CD14-positive monocyte (primary cell): Measurements from ENCODE around the gene HAPLN3. TPM values are rescaled to one million over a fixed set of nuclear protein-coding genes. Genes with fewer than 3 reads are reported as not detected.

Source experiments
- DNase-seq, 3 donors: peaks; one replicate each; pipeline ENCODE4 v3.0.0-alpha.2; 2011 to 2022
- H2AFZ ChIP-seq: 2 replicates; pipeline ENCODE4 v1.6.0; 2012; ENCODE audit warnings: mild to moderate bottlenecking, low read depth, low read length, inconsistent platforms; ENCODE audit not compliant: insufficient read depth, poor library complexity, severe bottlenecking
- H3K27ac ChIP-seq, 2 donors: 1 replicate in 1 of 2; 2 replicates in 1 of 2; pipeline ENCODE4 v1.5.1; 2012 to 2013; ENCODE audit warnings: low read length in 2 of 2, control low read depth in 1 of 2, inconsistent platforms in 1 of 2, low read depth in 1 of 2, mild to moderate bottlenecking in 1 of 2
- H3K27me3 ChIP-seq, 2 donors: one replicate each; pipeline versions ENCODE4 v1.6.0 to v1.6.1; 2011 to 2013; ENCODE audit warnings: low read length in 2 of 2; ENCODE audit not compliant: control insufficient read depth in 2 of 2, insufficient read depth in 2 of 2
- H3K36me3 ChIP-seq, 2 donors: replicated peaks in 1 of 2; 1 replicate in 1 of 2; 2 replicates in 1 of 2; pipeline versions ENCODE4 v1.5.1 to v1.6.1; 2012 to 2013; ENCODE audit warnings: low read length in 2 of 2, control low read depth in 1 of 2, inconsistent platforms in 1 of 2, mild to moderate bottlenecking in 1 of 2; ENCODE audit not compliant: insufficient read depth in 2 of 2, control insufficient read depth in 1 of 2
- H3K4me1 ChIP-seq, 2 donors: 1 replicate in 1 of 2; 2 replicates in 1 of 2; pipeline versions ENCODE4 v1.5.1 to v1.6.1; 2012 to 2013; ENCODE audit warnings: low read length in 2 of 2, control low read depth in 1 of 2, inconsistent platforms in 1 of 2, mild to moderate bottlenecking in 1 of 2, moderate library complexity in 1 of 2; ENCODE audit not compliant: insufficient read depth in 2 of 2, control insufficient read depth in 1 of 2
- H3K4me2 ChIP-seq: replicated peaks from 2 replicates; pipeline ENCODE3; 2012; ENCODE audit warnings: low read length, moderate library complexity, mild to moderate bottlenecking; ENCODE audit not compliant: poor library complexity, severe bottlenecking; ENCODE audit errors: extremely low read depth
- H3K4me3 ChIP-seq, 3 experiments: fragments of 200-600 bp in 1 of 3; sonication (generic) in 1 of 3; replicated peaks in 1 of 3; 1 replicate in 2 of 3; 2 replicates in 1 of 3; pipeline ENCODE4 v1.5.1; 2011 to 2013; ENCODE audit warnings: low read length in 3 of 3, mild to moderate bottlenecking in 3 of 3, control low read depth in 2 of 3, low read depth in 2 of 3, inconsistent platforms in 1 of 3, moderate library complexity in 1 of 3
- H3K79me2 ChIP-seq: 2 replicates; pipeline ENCODE4 v1.6.0; 2012; ENCODE audit warnings: mild to moderate bottlenecking, control low read depth, inconsistent platforms, low read length, moderate library complexity; ENCODE audit not compliant: insufficient read depth
- H3K9ac ChIP-seq: 2 replicates; pipeline ENCODE4 v1.6.0; 2017; ENCODE audit warnings: low read length, mild to moderate bottlenecking; ENCODE audit not compliant: insufficient read depth, poor library complexity, severe bottlenecking
- H3K9me3 ChIP-seq, 2 donors: replicated peaks in 1 of 2; 1 replicate in 1 of 2; 2 replicates in 1 of 2; pipeline versions ENCODE4 v1.5.1 to v1.6.1; 2012 to 2013; ENCODE audit warnings: low read length in 2 of 2, control low read depth in 1 of 2; ENCODE audit not compliant: control insufficient read depth in 1 of 2, insufficient read depth in 1 of 2
- H4K20me1 ChIP-seq: 2 replicates; pipeline ENCODE4 v1.6.0; 2012; ENCODE audit warnings: mild to moderate bottlenecking, low read length, control low read depth, moderate library complexity; ENCODE audit not compliant: insufficient read depth
- H3K27ac Mint-ChIP-seq, 7 donors: one replicate each; pipeline ENCODE4 v1.8.0; 2020; ENCODE audit warnings: mild to moderate bottlenecking in 7 of 7, mixed read lengths in 7 of 7, moderate library complexity in 6 of 7, inconsistent platforms in 2 of 7
- H3K27me3 Mint-ChIP-seq, 3 donors: one replicate each; pipeline ENCODE4 v1.8.0; 2021 to 2022; ENCODE audit warnings: low read depth in 3 of 3, mild to moderate bottlenecking in 3 of 3, mixed read lengths in 3 of 3, moderate library complexity in 3 of 3, inconsistent platforms in 1 of 3
- H3K36me3 Mint-ChIP-seq, 2 donors: one replicate each; pipeline ENCODE4 v1.8.0; 2020; ENCODE audit warnings: mixed read lengths in 2 of 2, inconsistent platforms in 1 of 2, mild to moderate bottlenecking in 1 of 2
- H3K4me1 Mint-ChIP-seq: one replicate; pipeline ENCODE4 v1.8.0; 2020; ENCODE audit warnings: mild to moderate bottlenecking, mixed read lengths
- H3K4me3 Mint-ChIP-seq, 2 donors: one replicate each; pipeline ENCODE4 v1.8.0; 2020; ENCODE audit warnings: mild to moderate bottlenecking in 2 of 2, mixed read lengths in 2 of 2, moderate library complexity in 1 of 2
- H3K9me3 Mint-ChIP-seq, 7 donors: one replicate each; pipeline ENCODE4 v1.8.0; 2020 to 2022; ENCODE audit warnings: mixed read lengths in 7 of 7, mild to moderate bottlenecking in 6 of 7, moderate library complexity in 6 of 7, inconsistent platforms in 2 of 7
- CTCF ChIP-seq: fragments of 200-600 bp; IDR thresholded peaks from one replicate; pipeline ENCODE4 v1.8.0; 2022; ENCODE audit warnings: antibody characterized with exemption, mild to moderate bottlenecking
- WGBS: methylation state at CpG from one replicate; pipeline ENCODE4 v1.1.5; 2013; ENCODE audit warnings: missing lambda C conversion rate; ENCODE audit not compliant: insufficient coverage; 5-methylcytosine and 5-hydroxymethylcytosine counted together
- intact Hi-C, 2 donors: fragments of 100-400 bp; cut with micrococcal nuclease; formaldehyde crosslinking; loops; one replicate each; pipeline versions ENCODE4 v1.15.0 to v1.15.1; 2023
- polyA plus RNA-seq, 3 donors: library from polyadenylated mRNA; depleted of rRNA in 1 of 3; unstranded in 2 of 3; stranded (reverse) in 1 of 3; fragments of 300-500 nt in 2 of 3; fragments of >200 nt in 1 of 3; fragmentation: Illumina TruSeq in 2 of 3; gene quantifications; 1 replicate in 2 of 3; 2 replicates in 1 of 3; pipeline ENCODE4 v1.2.3, GENCODE V29; 2012 to 2021

Gene HAPLN3
- polyA plus RNA-seq, 3 donors, result 0.60 to 2.8 (median 0.65) TPM

GRCh38 chr15:88858934-88859333 lies 36.4 kb downstream of the HAPLN3 start:
- intact Hi-C loops, result no loop called here
- H3K27me3 ChIP-seq, result no peaks in the 10 kb centered on the region
- no peak for DNase-seq
- no peaks in the 10 kb centered on the region for H4K20me1 ChIP-seq
- H3K4me2 ChIP-seq, result no peak overlapping the region
- Mint-ChIP-seq H3K36me3 (no peaks in the 10 kb centered on the region), H3K9me3 (peaks cover 9 to 20% (median 14%) of the 10 kb centered on the region in 7 donors), H3K27me3 (peaks cover 2 to 9% (median 2%) of the 10 kb centered on the region in 3 donors), H3K4me3 (no peak overlapping the region), H3K4me1 (no peaks in the 10 kb centered on the region), H3K27ac (peak overlapping the region in 1 of 7 donors; percentile 35)
- TF ChIP-seq CTCF, result no peak
- H3K4me1 ChIP-seq, result no peaks in the 10 kb centered on the region
- H3K79me2 ChIP-seq, result no peaks in the 10 kb centered on the region
- no peaks in the 10 kb centered on the region for H3K36me3 ChIP-seq
- H3K4me3 ChIP-seq, result no peak overlapping the region
- peaks cover 4 to 16% of the 10 kb centered on the region in 2 donors for H3K9me3 ChIP-seq
- no peak overlapping the region for H3K9ac ChIP-seq
- H2AFZ ChIP-seq, result no peak overlapping the region
- WGBS, result 93% methylated on average over 11 of the region's 11 CpGs
- H3K27ac ChIP-seq, result no peak overlapping the region

DNA sequence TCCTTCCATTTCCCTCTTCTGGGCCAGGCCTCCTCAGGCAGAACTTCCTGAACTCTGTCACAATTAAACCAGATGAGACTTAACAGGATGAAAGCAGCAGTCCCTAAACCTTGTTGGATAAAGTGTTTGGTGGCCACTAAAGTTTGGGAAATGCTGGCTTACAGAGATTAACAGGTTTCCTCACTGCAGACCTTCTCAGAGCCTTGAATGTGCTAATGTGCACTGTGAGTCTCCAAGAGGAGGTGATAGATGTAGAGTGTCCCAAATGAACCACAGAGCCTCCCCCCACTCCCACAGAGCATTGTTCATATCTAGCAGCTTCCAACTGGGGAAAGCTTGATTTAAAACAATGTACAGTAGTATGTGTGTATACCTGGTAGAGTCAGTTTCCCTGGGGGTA lies 42.9 kb downstream of the HAPLN3 start:
- H3K4me3 Mint-ChIP-seq, result no peak overlapping the region
- no peaks in the 10 kb centered on the region for H3K4me1 ChIP-seq
- no peaks in the 10 kb centered on the region for H3K4me1 Mint-ChIP-seq
- intact Hi-C loops, result no loop called here
- peaks cover 4 to 16% of the 10 kb centered on the region in 2 donors for H3K9me3 ChIP-seq
- TF ChIP-seq CTCF, result no peak
- no peak overlapping the region for H3K27ac ChIP-seq
- H3K27ac Mint-ChIP-seq, result no peak overlapping the region
- no peak overlapping the region for H3K9ac ChIP-seq
- H3K36me3 Mint-ChIP-seq, result no peaks in the 10 kb centered on the region
- no peaks in the 10 kb centered on the region for H3K36me3 ChIP-seq
- H3K4me3 ChIP-seq, result no peak overlapping the region
- no peak overlapping the region for H2AFZ ChIP-seq
- H3K4me2 ChIP-seq, result no peak overlapping the region
- H3K27me3 ChIP-seq, result no peaks in the 10 kb centered on the region
- DNase-seq, result no peak
- no peaks in the 10 kb centered on the region for H3K79me2 ChIP-seq
- peaks cover 9 to 16% (median 12%) of the 10 kb centered on the region in 7 donors for H3K9me3 Mint-ChIP-seq
- peaks cover 1 to 7% (median 2%) of the 10 kb centered on the region in 3 donors for H3K27me3 Mint-ChIP-seq
- no peaks in the 10 kb centered on the region for H4K20me1 ChIP-seq
